ENCODE measurements around the gene MNAT1.
"Not testable (repeated sequence)": the region's sequence is repeated elsewhere in the genome, so short reads cannot be mapped to it uniquely, and the experiment has no call there.

Gene MNAT1

DNA sequence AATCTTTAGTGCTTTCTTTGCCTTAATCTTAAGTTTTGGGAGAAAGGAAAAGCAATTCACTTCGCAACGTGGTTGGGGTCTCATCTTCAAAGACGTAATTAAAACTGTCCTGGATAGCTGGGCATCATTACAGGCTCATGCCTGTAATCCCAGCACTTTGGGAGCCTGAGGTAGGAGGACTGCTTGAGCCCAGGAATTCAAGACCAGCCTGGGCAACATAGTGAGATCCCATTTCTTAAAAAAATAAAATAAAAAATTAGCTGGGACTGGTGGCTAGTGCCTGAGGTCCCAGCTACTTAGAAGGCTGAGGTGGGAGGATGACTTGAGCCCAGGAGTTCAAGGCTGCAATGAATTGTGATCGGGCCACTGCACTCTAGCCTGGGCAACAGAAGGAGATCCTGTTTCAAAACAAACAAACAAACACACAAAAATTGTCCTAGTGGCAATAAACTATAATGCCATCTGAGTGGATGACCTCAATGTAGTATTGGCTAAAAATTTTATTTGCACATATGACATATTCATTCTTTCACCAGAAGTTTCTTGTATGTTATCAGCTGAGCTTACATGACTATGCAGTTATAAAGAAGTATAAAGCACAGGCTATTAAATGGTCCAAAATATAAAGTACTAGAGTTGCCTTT is 1.6 kb upstream of the MNAT1 start:
- in situ Hi-C loops (cut with HindIII; ENCODE audit: low pct_ligation_motif_present, low pct_unique_long_range_greater_than_20kb, low sequenced_read_pairs), result no loop called here
- no peak for DNase-seq

DNA sequence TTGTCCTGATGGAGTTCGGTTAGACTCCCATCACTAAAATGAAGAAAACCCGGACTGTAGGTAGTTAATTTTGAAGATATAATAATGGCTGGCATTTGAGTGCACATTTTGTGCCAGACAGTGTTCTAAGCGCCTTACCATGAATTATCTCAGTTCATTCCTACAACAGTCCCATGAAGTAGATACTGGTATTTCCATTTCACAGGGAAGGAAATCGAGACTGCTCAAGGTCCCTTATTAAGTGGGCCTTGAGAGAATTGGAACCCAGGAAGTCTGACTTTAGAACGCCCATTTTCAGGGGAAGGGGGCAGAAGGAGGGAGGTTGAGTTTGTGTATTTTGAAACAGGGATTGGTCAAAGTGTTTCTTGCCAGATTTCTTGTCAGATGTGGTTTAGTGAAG is 855 bp downstream of the MNAT1 start:
- in situ Hi-C loops (cut with HindIII; ENCODE audit: low pct_ligation_motif_present, low pct_unique_long_range_greater_than_20kb, low sequenced_read_pairs), result no loop called here
- peak; percentile 12 for DNase-seq

DNA sequence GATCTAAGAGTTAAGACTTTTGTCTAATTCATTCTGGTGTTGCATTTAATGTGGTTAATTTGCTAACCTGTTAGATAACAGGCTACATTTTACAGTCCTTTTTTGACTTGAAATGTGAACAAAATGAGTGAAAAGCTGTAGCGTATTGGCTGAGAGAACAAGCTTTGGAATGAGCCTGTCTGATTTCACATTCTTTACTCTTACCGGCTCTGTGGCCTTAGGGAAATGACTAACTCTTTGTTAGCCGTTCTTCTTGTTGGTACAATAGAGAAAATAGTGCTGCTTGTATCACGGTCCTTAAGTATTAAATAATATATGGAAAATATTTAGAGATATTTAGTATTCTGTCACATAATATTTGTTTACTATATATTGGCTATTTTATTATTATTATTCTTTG is 1.9 kb downstream of the MNAT1 start:
- DNase-seq, result peak; percentile 58
- in situ Hi-C loops (cut with HindIII; ENCODE audit: low pct_ligation_motif_present, low pct_unique_long_range_greater_than_20kb, low sequenced_read_pairs), result no loop called here

DNA sequence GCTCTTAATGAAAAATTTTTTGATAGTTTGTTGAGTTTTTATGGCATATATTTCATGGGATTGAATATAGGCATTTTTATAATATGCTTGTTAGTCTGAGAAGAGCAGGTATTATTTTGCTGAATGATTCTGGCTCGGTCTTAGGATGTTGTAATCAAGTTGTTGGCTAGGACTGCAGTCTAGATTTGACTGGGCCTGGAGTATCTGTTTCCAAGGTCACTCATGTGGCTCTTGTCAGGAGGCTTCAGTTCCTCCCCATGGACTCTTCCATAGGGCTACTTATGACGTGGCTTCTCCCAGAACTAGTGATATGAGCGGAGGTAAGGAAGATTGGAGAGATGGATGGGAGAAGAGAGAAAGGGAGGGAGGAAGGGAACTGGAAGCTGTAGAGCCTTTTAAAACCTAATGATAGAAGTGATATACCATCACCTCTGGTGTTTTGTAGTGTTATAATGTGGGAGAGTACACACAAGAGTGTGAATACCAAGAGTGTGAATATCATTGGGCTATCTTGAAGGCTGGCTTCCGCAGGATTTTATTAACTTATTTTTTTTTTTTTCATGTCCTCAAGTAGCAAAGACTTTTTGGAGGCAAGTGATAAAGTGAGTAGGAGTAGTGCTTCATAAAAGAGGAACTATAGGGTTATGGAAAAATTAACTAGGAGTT is 4.4 kb downstream of the MNAT1 start:
- DNase-seq, result no peak
- in situ Hi-C loops (cut with HindIII; ENCODE audit: low pct_ligation_motif_present, low pct_unique_long_range_greater_than_20kb, low sequenced_read_pairs), result no loop called here

DNA sequence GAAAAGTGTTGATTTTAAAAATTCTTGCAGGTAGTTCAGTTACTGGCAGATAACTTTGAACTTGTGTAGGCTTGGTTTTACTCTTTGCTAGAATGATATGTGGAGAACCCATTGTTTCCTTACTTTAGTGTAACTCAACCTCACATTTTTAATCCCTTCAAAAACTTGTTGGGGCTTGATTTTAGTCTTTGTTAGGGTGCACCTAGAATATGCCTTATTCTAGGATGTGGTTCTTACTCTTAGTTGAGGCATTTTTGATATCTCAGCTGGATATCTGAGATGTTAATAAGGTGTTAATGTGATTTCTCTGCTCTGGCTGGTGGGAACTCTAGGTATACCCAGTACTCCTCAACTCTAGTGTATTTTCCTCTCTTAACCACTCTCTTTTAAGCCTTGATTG is 10.0 kb downstream of the MNAT1 start:
- in situ Hi-C loops (cut with HindIII; ENCODE audit: low pct_ligation_motif_present, low pct_unique_long_range_greater_than_20kb, low sequenced_read_pairs), result no loop called here
- DNase-seq, result no peak

DNA sequence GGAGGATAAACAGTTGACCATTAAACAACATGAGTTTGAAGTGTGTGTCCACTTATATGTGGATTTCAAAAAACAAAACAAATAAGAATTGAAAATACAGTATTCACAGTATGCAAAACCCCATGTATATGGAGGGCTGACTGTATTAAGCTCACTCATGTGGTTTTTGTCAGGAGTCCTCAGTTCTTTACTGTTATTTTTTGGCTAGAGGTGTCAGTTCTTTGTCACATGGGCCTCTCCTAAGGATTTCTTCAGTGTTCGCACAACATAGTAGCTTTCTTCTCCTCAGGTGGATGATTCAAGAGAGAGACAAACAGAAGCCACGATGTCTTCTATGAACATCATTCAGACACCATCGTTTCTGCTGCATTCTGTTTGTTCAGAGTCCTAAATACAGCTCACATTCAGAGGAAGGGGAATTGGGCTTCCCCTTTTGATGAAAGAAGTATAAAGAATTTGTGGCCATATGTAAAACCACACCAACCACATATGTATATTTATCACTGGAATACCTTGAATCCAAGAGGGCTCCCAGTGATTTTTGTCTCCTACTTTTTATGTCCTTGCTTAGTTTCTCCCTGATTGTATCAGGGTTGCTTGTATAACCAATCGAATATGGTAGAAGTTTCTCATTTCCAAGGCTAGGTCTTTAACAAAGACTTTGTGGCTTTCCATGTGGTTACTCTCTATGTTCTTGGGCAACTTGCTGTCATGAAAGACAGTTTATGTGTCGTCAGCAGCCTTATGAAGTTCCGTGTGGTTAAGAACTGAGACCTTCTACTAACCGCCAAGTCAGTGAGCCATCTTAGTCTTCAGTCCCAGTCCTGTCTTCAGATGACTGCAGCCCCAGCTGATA is 18.9 kb downstream of the MNAT1 start:
- no peak for DNase-seq
- in situ Hi-C loops (cut with HindIII; ENCODE audit: low pct_ligation_motif_present, low pct_unique_long_range_greater_than_20kb, low sequenced_read_pairs), result no loop called here

DNA sequence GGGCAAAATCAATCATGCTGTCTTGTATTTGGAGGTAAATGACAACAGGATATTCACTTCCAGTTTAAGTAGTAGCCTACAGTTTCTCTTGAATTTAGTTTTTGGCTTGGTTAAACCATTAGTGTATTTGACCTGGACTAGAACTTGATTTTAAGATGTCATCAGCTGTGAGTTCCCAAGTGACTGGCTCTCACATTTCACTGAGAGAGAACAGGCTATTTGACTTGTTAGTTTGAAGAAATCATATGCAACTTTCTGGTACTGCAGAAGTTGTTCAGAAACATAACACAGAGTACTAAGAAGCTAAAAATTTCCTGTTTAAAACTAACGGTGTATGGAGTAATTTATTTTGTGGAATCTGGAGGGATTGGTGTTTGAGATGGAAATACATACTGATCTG is 22.3 kb downstream of the MNAT1 start:
- in situ Hi-C loops (cut with HindIII; ENCODE audit: low pct_ligation_motif_present, low pct_unique_long_range_greater_than_20kb, low sequenced_read_pairs), result no loop called here
- DNase-seq, result no peak

DNA sequence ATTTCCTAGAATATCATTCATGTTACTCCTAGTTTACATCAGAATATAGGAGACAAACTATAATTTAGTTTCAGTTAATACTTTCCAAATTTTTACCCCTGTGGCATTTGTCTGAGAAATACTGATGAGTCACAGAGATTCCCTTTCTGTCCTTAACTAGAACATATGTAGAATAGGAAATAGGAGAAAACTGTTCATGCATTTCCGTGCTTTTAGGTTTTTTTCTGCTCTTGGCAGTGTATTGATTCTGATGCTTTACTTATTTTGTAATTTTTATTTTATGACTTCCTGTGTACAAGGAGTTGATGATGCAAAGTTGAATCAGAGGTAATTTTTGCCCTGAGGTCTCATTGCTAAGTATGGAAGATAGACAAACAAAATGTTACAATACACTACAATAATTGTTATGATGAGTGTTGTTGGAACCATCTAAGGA is 23.0 kb downstream of the MNAT1 start:
- DNase-seq, result peak; percentile 6
- in situ Hi-C loops (cut with HindIII; ENCODE audit: low pct_ligation_motif_present, low pct_unique_long_range_greater_than_20kb, low sequenced_read_pairs), result no loop called here

DNA sequence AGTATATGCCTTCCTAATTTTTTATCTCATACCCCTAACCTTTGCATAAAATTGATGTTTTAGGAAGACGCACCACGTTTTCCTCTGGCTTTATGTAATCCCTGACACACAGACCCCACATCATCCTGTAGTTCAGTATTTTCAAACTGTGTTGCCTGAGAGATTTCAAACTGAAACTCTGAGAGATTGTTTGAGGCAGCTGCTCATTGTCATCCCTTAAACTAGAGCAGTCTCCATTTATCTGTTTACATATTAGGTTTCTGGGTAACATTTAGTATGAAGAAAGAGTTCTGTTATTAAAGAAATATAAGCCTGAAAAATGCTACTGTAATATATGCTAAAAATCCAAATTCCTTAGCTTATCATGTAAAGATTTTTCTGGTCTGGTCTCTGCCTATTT is 24.3 kb downstream of the MNAT1 start:
- in situ Hi-C loops (cut with HindIII; ENCODE audit: low pct_ligation_motif_present, low pct_unique_long_range_greater_than_20kb, low sequenced_read_pairs), result no loop called here
- no peak for DNase-seq

DNA sequence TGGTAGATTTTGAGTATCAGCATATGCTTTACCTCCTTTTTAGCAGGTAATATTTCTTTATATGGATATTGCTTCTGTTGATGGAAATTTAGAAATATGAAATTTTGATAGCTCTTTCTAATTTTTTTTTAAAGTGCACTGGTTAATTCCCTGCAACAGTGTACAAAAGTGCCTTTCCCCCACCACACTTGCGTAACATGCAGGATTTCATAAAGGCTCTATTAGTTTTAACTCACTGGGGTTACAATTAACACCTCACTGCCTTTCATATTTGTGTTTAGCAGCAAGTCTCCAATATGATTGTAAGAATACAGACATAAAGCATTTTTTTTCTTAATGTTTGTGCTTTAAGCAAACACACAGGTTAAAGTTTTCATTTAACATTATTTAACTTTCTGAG is 25.6 kb downstream of the MNAT1 start:
- DNase-seq, result no peak
- in situ Hi-C loops (cut with HindIII; ENCODE audit: low pct_ligation_motif_present, low pct_unique_long_range_greater_than_20kb, low sequenced_read_pairs), result no loop called here

DNA sequence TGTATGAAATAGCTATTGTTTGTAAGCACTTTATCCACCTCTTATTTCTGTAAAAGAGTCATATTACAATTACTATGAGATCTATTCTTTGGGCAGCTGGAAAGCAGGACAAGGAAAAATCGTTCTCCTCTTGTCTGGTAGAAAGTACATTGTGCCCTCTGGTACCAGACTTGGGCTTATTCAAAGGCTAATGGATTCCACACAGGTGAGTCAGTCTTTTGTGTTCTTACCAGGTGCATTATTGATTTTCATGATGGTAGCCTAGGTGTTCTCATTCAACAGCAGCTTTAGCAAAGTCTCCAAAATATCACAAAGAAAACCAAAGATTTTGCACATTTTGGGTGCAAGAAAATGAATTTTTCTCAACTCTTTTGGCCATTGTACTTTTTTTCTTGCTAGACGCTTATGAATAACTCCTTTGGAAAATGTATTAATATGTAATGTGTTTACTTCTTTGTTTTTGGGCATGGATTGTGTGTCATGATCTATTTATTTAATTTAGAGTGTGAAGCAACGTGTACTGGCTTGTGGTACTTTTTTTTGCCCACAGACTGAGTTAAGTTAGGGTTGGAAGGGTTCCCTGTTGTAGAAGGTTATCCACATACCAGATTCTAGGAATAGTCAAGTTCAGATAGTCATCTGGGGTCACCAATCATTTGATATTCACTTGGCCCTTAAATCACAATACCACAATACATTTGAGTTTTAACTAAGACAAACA is 26.2 kb downstream of the MNAT1 start:
- in situ Hi-C loops (cut with HindIII; ENCODE audit: low pct_ligation_motif_present, low pct_unique_long_range_greater_than_20kb, low sequenced_read_pairs), result no loop called here
- DNase-seq, result no peak

DNA sequence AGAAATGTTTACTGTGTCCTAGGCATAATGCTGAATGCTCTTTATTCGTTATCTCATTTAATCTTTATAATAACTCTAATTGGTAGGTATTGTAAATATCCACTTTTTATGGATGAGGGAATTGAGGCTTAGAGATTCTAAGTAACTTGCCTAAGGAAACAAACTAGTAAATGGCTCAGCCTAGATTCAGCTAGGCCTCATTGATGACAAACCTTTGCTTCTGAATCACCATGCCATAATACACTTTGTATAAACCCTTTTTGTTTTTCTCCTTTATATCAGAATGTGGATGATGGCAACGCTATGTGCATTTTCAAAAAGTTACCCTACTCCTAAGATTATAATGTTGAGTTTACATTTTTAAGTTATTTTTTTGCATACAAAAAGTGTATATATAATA is 34.0 kb downstream of the MNAT1 start:
- no peak for DNase-seq
- in situ Hi-C loops (cut with HindIII; ENCODE audit: low pct_ligation_motif_present, low pct_unique_long_range_greater_than_20kb, low sequenced_read_pairs), result no loop called here

DNA sequence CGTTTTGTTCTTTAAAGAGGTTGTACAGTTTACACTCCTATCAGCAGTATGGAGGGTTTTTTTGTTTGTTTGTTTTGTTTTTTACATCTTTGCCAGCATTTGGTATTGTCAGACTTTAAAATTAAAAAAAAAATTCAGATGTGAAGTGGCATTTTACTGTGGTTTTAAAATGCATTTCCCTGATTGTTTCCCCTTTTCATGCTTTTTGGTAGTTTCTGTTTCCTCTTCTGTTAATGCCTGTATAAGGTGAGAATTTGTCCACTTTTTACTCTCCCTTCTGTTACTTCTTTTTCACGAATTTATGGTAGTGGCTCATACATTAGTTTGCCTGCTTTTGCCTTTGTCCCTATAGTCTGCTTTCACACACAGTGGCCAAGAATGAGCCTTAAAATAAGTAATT is 36.6 kb downstream of the MNAT1 start:
- no peak for DNase-seq
- in situ Hi-C loops (cut with HindIII; ENCODE audit: low pct_ligation_motif_present, low pct_unique_long_range_greater_than_20kb, low sequenced_read_pairs), result no loop called here

DNA sequence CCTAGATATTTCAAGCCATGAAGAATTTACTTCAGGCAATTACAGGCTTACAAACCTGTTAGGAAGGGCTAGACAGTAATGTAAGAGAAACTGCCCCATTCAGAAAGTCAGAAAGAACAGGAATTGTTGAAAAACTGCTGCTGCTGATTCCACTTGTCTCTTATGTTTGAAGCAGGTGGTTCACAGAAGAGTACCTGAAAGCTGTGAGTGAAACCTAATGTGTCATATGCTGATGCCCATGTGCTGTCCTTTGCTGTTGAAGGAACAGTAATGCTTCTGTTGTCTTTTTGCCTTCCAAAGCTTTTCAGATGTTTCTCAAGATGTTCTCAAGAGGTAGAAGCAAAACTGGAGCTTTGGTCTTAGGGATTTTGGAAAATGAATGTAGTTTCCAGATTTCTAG is 39.0 kb downstream of the MNAT1 start:
- in situ Hi-C loops (cut with HindIII; ENCODE audit: low pct_ligation_motif_present, low pct_unique_long_range_greater_than_20kb, low sequenced_read_pairs), result no loop called here
- no peak for DNase-seq

DNA sequence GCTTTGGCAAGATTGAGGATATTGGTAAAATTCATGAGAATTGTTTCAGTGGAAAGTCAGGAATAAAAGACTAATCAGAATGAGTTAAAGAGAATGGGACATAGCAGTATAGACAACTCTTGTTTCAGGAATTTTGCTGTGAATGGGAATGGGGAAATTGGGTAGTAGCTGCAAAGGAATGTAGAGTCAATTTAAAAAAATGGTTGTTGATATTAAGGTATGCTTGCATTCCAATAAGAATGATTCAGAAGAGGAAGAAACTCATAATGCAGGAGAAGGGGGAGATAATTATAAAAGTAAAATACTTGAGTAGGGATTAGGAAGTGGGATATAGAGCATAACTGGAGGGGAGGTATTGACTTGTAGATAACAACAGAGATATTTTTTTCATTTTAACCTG is 40.7 kb downstream of the MNAT1 start:
- in situ Hi-C loops (cut with HindIII; ENCODE audit: low pct_ligation_motif_present, low pct_unique_long_range_greater_than_20kb, low sequenced_read_pairs), result no loop called here
- DNase-seq, result peak; percentile 32

DNA sequence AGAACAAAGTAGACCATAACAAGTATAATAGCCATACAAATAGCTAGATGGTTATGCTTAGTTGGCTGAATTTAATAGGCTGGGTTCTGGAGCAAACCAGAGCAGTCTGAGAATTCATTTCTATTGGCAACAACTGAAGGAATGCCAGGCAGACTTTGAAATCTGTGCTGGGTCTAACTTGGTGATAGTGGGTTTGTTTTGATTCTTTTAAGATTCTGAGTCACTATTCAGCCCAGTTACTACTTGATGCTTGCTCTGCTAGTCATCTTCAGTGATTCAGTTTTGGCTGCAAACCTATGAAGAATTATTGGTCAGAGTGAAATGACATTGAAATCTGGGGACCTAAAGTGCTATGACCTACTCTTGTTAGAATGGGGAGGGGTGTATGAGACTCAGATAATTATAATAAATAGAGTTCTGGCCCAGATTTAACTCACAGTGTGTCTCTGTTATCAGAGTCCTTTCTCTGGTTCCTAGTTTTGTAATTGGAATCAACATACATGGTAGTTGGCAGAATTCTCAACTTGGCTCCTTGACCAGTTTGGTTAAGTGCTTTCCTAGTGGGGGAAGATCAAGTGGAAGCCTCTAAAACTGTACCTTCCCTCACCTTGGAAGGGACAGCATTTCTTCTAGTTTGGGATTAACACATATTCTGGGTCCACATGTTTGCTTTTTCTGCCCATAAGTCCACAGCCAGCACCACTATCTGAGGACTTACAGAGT is 43.5 kb downstream of the MNAT1 start:
- peak; percentile 2 for DNase-seq
- in situ Hi-C loops (cut with HindIII; ENCODE audit: low pct_ligation_motif_present, low pct_unique_long_range_greater_than_20kb, low sequenced_read_pairs), result no loop called here

DNA sequence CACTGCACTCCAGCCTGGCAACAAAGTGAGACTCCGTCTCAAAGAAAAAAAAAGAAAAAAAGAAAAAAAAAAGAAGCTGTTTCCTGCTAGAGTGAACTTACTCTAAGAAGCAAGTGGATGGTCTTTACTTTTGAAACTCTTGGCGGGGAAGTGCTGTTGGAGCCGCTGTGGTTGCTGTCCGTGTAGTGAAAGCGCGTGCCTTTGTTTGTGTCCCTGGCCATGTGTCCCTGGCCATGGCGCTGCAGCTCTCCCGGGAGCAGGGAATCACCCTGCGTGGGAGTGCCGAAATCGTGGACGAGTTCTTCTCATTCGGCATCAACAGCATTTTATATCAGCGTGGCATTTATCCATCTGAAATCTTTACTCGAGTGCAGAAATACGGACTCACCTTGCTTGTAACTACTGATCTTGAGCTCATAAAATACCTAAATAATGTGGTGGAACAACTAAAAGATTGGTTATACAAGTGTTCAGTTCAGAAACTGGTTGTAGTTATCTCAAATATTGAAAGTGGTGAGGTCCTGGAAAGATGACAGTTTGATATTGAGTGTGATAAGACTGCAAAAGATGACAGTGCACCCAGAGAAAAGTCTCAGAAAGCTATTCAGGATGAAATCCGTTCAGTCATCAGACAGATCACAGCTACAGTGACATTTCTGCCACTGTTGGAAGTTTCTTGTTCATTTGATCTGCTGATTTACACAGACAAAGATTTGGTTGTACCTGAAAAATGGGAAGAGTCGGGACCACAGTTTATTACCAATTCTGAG is 45.4 kb downstream of the MNAT1 start:
- in situ Hi-C loops (cut with HindIII; ENCODE audit: low pct_ligation_motif_present, low pct_unique_long_range_greater_than_20kb, low sequenced_read_pairs), result not testable (repeated sequence)

DNA sequence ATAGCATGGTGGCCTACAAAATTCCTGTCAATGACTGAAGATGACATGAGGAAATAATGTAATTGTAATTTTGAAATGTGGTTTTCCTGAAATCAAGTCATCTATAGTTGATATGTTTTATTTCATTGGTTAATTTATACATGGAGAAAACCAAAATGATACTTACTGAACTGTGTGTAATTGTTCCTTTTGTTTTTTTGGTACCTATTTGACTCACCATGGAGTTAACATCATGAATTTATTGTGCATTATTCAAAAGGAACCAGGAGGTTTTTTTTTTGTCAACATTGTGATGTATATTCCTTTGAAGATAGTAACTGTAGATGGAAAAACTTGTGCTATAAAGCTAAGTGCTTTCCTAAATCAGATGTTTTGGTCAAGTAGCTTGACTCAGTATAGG is 46.0 kb downstream of the MNAT1 start:
- in situ Hi-C loops (cut with HindIII; ENCODE audit: low pct_ligation_motif_present, low pct_unique_long_range_greater_than_20kb, low sequenced_read_pairs); DNase-seq: not testable (repeated sequence)

More for the DNA sequence above, 45.4 kb downstream of the MNAT1 start:
- DNase-seq, result not testable (repeated sequence)

Measured in ACHN (cell line).